AG04450 (cell line): ENCODE data around the gene FAM20A. TPM values are rescaled to one million over a fixed set of nuclear protein-coding genes. Genes with fewer than 3 reads are reported as not detected.

ENCODE experiments used
- CTCF ChIA-PET: fragments of 300-600, 350-600 bp; formaldehyde crosslinking; extraction: SDS; loops from one replicate; lab custom pipeline; 2022; ENCODE audit warnings: antibody characterized with exemption, inconsistent platforms; lab: Charles Lee
- POLR2A ChIA-PET: fragments of 350-600 bp; formaldehyde crosslinking; extraction: SDS; loops from one replicate; lab custom pipeline; 2021; ENCODE audit warnings: antibody characterized with exemption, inconsistent platforms; lab: Yijun Ruan, JAX
- DNase-seq: peaks from one replicate; pipeline ENCODE4 v3.0.0-alpha.2; 2011; ENCODE audit warnings: low read depth, low spot score
- H3K27ac ChIP-seq: one replicate; pipeline ENCODE4 v1.5.1; 2012; ENCODE audit warnings: low read depth, low read length, control low read depth
- H3K27me3 ChIP-seq: one replicate; pipeline ENCODE4 v1.6.0; 2012; ENCODE audit warnings: low read length; ENCODE audit not compliant: control insufficient read depth, insufficient read depth
- H3K4me3 ChIP-seq: 2 replicates; pipeline ENCODE4 v1.5.1; 2011; ENCODE audit warnings: mild to moderate bottlenecking, low read depth, low read length, control low read depth
- H3K9me3 ChIP-seq: 2 replicates; pipeline ENCODE4 v1.5.1; 2012; ENCODE audit warnings: low read length; ENCODE audit not compliant: control insufficient read depth, insufficient read depth
- polyA plus RNA-seq: library from polyadenylated mRNA; depleted of rRNA; stranded (reverse); fragments of >200 nt; gene quantifications from 2 replicates; pipeline ENCODE4 v1.2.3, GENCODE V29; 2011
- TF ChIP-seq, protein P1 (sequence below): IDR thresholded peaks from 2 replicates; pipeline ENCODE4 v1.5.1; 2011; ENCODE audit warnings: low read depth, low read length, control low read depth, inconsistent platforms

The FAM20A gene
- polyA plus RNA-seq, 1 experiment, result not detected

DNA sequence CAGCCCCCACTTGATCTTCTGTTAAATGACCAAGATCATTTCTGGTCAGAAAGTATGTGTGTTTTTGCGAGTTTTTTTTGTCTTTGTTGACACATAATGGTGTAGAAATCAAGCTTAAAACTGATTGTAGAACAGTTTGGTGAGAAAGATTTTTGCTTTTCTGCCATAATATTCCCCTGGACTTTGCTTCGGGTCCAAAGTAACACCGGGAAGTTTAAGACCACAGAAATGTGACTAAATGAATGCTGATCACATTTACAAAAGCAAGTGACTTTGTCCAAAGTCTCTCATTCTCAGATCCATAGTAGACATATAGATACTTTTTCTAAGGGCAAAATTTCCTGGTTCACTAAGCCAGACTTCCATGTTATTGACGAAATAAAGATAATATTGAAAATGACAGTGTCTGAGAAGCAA lies 2.6 kb downstream of the FAM20A start:
- TF ChIP-seq, protein P1, sequence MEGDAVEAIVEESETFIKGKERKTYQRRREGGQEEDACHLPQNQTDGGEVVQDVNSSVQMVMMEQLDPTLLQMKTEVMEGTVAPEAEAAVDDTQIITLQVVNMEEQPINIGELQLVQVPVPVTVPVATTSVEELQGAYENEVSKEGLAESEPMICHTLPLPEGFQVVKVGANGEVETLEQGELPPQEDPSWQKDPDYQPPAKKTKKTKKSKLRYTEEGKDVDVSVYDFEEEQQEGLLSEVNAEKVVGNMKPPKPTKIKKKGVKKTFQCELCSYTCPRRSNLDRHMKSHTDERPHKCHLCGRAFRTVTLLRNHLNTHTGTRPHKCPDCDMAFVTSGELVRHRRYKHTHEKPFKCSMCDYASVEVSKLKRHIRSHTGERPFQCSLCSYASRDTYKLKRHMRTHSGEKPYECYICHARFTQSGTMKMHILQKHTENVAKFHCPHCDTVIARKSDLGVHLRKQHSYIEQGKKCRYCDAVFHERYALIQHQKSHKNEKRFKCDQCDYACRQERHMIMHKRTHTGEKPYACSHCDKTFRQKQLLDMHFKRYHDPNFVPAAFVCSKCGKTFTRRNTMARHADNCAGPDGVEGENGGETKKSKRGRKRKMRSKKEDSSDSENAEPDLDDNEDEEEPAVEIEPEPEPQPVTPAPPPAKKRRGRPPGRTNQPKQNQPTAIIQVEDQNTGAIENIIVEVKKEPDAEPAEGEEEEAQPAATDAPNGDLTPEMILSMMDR, result no peak
- H3K27me3 ChIP-seq, result peaks cover 46% of the 10 kb centered on the region
- no peak overlapping the region for H3K4me3 ChIP-seq
- H3K27ac ChIP-seq, result no peak overlapping the region
- DNase-seq, result no peak
- CTCF ChIA-PET, result no interaction called here
- POLR2A ChIA-PET, result no interaction called here
- H3K9me3 ChIP-seq, result no peaks in the 10 kb centered on the region; the same call in 1 of the 2 replicates

DNA sequence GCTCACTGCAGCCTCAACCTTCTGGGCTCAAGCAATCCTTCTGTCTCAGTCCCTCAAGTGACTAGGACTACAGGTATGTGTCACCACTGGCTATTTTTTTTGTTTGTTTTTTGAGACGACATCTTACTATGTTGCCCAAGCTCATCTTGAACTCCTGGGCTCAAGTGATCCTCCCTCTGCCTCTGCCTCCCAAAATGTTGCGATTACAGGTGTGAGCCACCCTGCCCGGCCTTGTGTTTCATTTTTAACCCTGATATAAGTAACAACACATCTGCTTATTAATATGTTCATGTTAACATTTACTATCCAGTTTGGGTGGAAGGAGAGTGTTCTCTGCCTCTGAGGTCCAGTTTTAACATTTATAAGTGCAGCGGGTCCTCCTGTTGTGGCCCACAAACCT lies 3.1 kb downstream of the FAM20A start:
- CTCF ChIA-PET, result no interaction called here

DNA sequence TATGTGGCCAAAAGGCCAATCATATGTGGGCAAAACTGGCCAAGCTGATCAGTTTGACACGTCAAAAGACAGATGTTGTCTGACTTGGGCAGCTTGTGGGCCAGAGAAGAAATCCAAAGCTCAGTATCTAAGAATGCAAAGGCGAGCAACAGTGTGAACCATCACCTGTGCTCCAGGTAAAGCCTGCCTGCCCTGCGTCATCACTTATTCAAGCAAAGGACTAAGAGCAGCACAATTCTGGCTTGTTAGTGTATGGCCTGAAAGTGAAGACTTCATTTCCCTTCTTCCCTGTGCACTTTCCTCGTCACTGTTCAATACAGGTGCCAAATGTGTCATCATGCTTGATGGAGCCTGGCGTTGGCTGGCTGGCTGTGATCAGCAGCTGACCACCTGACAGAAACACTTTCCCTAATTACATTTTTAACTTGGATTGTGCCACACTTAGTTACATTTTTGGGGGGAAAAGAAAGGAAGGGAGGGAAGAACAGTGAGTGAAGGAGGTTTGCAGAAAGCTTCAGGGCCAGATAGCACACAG lies 4.7 kb downstream of the FAM20A start:
- Histone ChIP-seq H3K27me3 (peaks cover 33% of the 10 kb centered on the region), H3K9me3 (no peaks in the 10 kb centered on the region; the same call in 1 of the 2 replicates), H3K27ac (no peak overlapping the region), H3K4me3 (no peak overlapping the region)
- CTCF ChIA-PET, result interaction anchor here (0.6 kb wide), 1 partner anchor 106 kb away, joined by 4 read pairs; no protein-coding TSS in a partner anchor
- POLR2A ChIA-PET, result no interaction called here
- no peak for DNase-seq
- TF ChIP-seq, protein P1, result no peak

More for the DNA sequence above, 3.1 kb downstream of the FAM20A start:
- POLR2A ChIA-PET, result no interaction called here
- Histone ChIP-seq H3K27me3 (peaks cover 42% of the 10 kb centered on the region), H3K4me3 (no peak overlapping the region), H3K27ac (no peak overlapping the region), H3K9me3 (no peaks in the 10 kb centered on the region; the same call in 1 of the 2 replicates)
- TF ChIP-seq, protein P1, result no peak
- DNase-seq, result no peak

DNA sequence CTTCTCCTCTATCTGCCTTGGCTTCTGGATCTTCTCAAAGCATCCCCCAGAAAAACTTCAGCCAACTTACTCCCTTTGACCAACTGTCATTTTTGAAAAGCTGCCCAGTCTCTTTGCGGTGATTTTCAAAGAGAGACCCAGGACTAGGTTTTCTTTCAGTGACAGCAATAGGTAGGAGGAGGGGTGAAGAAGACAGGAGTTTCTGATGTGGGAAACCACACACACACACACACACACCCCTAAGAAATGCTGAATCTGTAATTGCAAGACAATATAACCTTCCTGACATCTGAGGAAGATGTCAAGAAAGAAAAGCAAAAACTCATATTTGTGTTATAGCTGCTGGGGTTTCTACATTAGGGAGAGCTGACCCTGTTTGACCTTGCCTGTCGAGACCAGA lies 5.2 kb downstream of the FAM20A start:
- H3K27me3 ChIP-seq, result peaks cover 29% of the 10 kb centered on the region
- no peak overlapping the region for H3K27ac ChIP-seq
- ChIA-PET CTCF (interaction anchor here (0.6 kb wide), 1 partner anchor 17 kb away, joined by 3 read pairs; no protein-coding TSS in a partner anchor), POLR2A (no interaction called here)
- TF ChIP-seq, protein P1, result no peak
- H3K9me3 ChIP-seq, result no peaks in the 10 kb centered on the region; the same call in 1 of the 2 replicates
- DNase-seq, result no peak
- H3K4me3 ChIP-seq, result no peak overlapping the region

DNA sequence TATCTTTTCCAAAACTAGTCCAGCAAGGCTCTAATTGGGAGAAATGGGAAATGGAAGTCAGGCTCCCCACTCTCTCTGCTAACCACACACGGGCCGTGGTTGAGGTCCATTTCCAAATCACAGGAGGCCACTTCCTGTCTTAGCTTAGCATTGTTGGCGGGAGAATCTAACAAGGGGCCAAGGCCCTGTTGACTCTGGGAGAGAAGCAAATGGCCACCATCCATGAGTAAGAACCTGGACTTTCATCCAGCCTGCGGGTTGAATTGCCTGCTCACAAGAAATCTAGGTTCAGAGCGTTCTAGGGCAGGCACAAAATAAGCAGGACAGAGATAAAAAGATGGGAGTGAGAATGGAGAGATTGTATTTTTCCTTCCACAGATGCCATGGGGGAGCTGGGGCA lies 5.7 kb downstream of the FAM20A start:
- TF ChIP-seq, protein P1, result no peak
- Histone ChIP-seq H3K4me3 (no peak overlapping the region), H3K27ac (no peak overlapping the region), H3K27me3 (peaks cover 26% of the 10 kb centered on the region), H3K9me3 (no peaks in the 10 kb centered on the region; the same call in 1 of the 2 replicates)
- DNase-seq, result no peak
- POLR2A ChIA-PET, result no interaction called here
- CTCF ChIA-PET, result interaction anchor here (0.6 kb wide), 1 partner anchor 18 kb away, joined by 3 read pairs; no protein-coding TSS in a partner anchor
